GM23338 (cell line): ENCODE results near the gene CDK1.

Experiments
- CREB1 ChIP-seq: fragments of 250-450 bp; sonication (Bioruptor Pico); IDR thresholded peaks from 2 replicates; pipeline ENCODE4 v1.5.0; 2020; ENCODE audit warnings: low read depth, mild to moderate bottlenecking, moderate library complexity
- EZH2 ChIP-seq: fragments of 200-600 bp; sonication (generic); IDR thresholded peaks from one replicate; pipeline ENCODE4 v1.8.0; 2017; ENCODE audit warnings: antibody characterized with exemption, mild to moderate bottlenecking, low read depth; ENCODE audit not compliant: unreplicated experiment

GRCh38 chr10:60796481-60796880 lies 18.2 kb downstream of the CDK1 start:
- TF ChIP-seq EZH2 (no peak), CREB1 (CRISPR knock-in tag) (no peak)
